Activated gamma-delta T cell (primary cell): ENCODE data around the gene STRADA.

Source experiments
- DNase-seq: peaks from one replicate; lab custom pipeline; 2025; lab: John Stamatoyannopoulos, UW

Gene STRADA

GRCh38 chr17:63682981-63683380 lies 58.6 kb downstream of the STRADA start:
- no peak for DNase-seq

GRCh38 chr17:63682441-63682840 lies 59.2 kb downstream of the STRADA start:
- DNase-seq: no peak

GRCh38 chr17:63681530-63681929 lies 60.1 kb downstream of the STRADA start:
- DNase-seq: no peak

GRCh38 chr17:63680700-63681099 lies 60.9 kb downstream of the STRADA start:
- no peak for DNase-seq

GRCh38 chr17:63679214-63679613 lies 62.4 kb downstream of the STRADA start:
- no peak for DNase-seq

- no peak for DNase-seq
These were observed 65.0 kb downstream of the STRADA start for GRCh38 chr17:63676584-63676983.

- no peak for DNase-seq
These were observed 65.7 kb downstream of the STRADA start for GRCh38 chr17:63675607-63676546.

GRCh38 chr17:63675231-63675606 lies 66.4 kb downstream of the STRADA start:
- DNase-seq: no peak

- no peak for DNase-seq
These were observed 68.7 kb downstream of the STRADA start for GRCh38 chr17:63672856-63673255.

- no peak for DNase-seq
These were observed 75.9 kb downstream of the STRADA start for GRCh38 chr17:63665527-63666214.

GRCh38 chr17:63659850-63660249 lies 81.7 kb downstream of the STRADA start:
- DNase-seq: no peak

- DNase-seq: no peak
These were observed 83.2 kb downstream of the STRADA start for GRCh38 chr17:63658366-63658765.

GRCh38 chr17:63657786-63658185 lies 83.8 kb downstream of the STRADA start:
- no peak for DNase-seq

- DNase-seq: no peak
These were observed 88.5 kb downstream of the STRADA start for GRCh38 chr17:63653050-63653449.
